ENCODE measurements around the gene ARID1B.

DNA sequence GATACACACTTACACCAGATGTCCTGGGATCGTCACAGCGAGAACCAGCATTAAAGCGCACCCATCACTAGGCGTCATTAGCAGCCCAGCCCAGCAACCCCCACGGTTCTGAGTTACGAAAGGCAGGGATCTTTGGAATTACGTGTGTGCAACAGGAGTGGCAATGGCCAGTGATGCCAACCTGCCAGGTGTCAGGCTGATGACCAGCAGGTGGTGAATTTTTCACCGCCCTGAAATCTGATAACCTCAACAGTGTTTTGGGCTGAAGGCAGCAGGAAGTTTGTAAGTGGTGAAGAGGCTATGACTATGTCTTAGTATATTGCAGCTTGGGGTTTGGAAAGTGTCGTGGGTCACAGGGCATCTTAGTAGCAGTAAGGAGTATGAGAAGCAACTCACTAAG, 380.1 kb downstream of the ARID1B start:
- TF ChIP-seq, protein P1, sequence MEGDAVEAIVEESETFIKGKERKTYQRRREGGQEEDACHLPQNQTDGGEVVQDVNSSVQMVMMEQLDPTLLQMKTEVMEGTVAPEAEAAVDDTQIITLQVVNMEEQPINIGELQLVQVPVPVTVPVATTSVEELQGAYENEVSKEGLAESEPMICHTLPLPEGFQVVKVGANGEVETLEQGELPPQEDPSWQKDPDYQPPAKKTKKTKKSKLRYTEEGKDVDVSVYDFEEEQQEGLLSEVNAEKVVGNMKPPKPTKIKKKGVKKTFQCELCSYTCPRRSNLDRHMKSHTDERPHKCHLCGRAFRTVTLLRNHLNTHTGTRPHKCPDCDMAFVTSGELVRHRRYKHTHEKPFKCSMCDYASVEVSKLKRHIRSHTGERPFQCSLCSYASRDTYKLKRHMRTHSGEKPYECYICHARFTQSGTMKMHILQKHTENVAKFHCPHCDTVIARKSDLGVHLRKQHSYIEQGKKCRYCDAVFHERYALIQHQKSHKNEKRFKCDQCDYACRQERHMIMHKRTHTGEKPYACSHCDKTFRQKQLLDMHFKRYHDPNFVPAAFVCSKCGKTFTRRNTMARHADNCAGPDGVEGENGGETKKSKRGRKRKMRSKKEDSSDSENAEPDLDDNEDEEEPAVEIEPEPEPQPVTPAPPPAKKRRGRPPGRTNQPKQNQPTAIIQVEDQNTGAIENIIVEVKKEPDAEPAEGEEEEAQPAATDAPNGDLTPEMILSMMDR (IDR thresholded peaks at IDR 0.05): no peak
- no peak for TF ChIP-seq POLR2A (IDR thresholded peaks at IDR 0.05)

All from prostate gland (tissue), 2 donors.